Loucy (cell line): ENCODE data around the gene GRB2.

Source experiments
- EZH2phosphoT487 ChIP-seq: fragments of 200-600 bp; IDR thresholded peaks from 2 replicates; pipeline ENCODE4 v1.6.1; 2018; ENCODE audit warnings: antibody characterized with exemption, mild to moderate bottlenecking, moderate library complexity, borderline replicate concordance
- TF ChIP-seq, protein P1 (sequence below): fragments of 200-600 bp; sonication (generic); conservative IDR thresholded peaks from 2 replicates; pipeline ENCODE4 v1.5.1; 2014; ENCODE audit warnings: mild to moderate bottlenecking, antibody characterized with exemption, low read length

DNA sequence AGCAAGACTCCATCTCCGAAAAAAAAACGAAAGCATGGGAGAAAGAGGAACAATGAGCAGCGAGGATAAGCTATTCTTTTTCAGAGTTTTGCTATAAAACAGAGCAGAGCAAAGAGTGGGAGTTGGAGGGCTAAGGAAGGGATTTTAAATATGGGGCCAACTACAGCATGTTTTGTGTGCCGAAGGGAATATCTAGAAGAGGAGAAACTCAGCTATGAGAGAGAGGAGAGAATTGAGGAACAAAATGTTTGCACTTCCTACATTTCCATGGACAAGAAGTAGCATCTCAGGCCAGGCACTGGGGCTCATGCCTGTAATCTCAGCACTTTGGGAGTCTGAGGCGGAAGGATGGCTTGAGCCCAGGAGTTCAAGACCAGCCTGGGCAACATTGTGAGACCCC lies 13.1 kb upstream of the GRB2 start:
- TF ChIP-seq, protein P1, sequence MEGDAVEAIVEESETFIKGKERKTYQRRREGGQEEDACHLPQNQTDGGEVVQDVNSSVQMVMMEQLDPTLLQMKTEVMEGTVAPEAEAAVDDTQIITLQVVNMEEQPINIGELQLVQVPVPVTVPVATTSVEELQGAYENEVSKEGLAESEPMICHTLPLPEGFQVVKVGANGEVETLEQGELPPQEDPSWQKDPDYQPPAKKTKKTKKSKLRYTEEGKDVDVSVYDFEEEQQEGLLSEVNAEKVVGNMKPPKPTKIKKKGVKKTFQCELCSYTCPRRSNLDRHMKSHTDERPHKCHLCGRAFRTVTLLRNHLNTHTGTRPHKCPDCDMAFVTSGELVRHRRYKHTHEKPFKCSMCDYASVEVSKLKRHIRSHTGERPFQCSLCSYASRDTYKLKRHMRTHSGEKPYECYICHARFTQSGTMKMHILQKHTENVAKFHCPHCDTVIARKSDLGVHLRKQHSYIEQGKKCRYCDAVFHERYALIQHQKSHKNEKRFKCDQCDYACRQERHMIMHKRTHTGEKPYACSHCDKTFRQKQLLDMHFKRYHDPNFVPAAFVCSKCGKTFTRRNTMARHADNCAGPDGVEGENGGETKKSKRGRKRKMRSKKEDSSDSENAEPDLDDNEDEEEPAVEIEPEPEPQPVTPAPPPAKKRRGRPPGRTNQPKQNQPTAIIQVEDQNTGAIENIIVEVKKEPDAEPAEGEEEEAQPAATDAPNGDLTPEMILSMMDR: no peak
- no peak for TF ChIP-seq EZH2phosphoT487
